NCI-H446 treated with DMSO at 0.1 percent for 48 hours (cell line): ENCODE measurements around the gene TMEM238L.

Source experiments
- DNase-seq: peaks from one replicate; lab custom pipeline; 2025; lab: John Stamatoyannopoulos, UW

The TMEM238L gene

DNA sequence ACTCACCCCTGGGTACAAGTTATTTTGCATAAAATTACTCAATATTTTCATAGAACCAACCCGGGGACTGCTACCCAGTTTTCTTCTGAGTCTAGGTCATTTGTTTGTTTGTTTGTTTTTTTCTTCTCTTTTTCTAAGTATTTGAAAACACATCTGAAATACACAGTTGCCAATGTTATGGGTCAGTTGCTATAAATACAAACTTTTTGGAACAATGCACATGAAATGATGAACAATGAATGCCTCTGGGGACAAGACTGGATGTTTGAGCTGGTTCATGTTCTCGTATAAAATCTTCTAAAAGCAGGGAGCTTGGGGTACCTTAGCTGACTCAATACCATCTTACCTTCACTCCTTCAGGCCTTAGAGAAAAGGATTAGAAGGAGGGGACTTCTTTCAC, 30.5 kb downstream of the TMEM238L start:
- DNase-seq, result no peak

GRCh38 chr17:10772425-10773380, 31.2 kb downstream of the TMEM238L start:
- no peak for DNase-seq

- DNase-seq, result no peak
These were observed 32.8 kb downstream of the TMEM238L start for GRCh38 chr17:10771148-10771547.

GRCh38 chr17:10769840-10770239, 34.1 kb downstream of the TMEM238L start:
- DNase-seq, result no peak

GRCh38 chr17:10768750-10769251, 35.1 kb downstream of the TMEM238L start:
- DNase-seq, result no peak

- DNase-seq, result no peak
These were observed 36.7 kb downstream of the TMEM238L start for GRCh38 chr17:10767232-10767631.

DNA sequence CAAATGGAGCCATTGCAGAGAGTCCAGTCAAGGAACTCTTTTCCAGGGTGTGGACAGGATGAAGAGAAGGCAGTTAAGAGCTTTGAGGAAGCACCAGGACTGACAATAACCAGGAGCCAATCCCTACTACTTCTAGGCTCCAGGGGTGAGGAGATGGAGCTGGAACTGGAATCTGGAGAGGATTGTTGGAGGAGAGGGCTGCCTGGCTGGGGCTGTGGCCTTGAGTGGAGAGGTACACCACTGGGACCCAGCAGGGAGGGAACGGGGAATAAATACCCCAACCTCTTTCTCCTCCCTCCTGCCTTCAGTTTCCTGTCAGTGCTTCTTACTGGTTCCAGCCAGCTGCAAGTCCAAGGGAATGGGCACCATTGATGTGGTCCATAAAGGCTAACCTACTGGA, 41.9 kb downstream of the TMEM238L start:
- no peak for DNase-seq

DNA sequence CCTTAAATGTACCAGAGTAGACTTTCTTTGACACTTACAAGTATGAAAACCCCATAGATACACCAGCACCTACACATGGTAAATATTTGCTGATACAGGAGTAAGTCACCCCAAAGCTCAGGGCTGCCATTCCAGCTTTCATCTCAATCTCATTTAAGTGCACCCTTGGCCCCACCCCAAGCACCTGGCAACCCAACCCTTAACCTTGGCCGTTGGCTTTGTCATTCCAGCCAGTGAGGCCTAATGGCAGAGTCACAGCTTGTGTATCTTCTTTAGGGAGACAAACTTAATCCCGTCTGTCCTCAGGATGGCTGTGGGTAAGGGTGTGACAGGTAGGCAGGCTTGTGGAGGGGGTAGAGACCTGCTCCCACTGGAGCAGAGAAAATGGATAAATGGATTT, 42.6 kb downstream of the TMEM238L start:
- DNase-seq, result no peak

GRCh38 chr17:10758062-10758461, 45.8 kb downstream of the TMEM238L start:
- DNase-seq, result no peak

GRCh38 chr17:10757647-10758046, 46.3 kb downstream of the TMEM238L start:
- no peak for DNase-seq

DNA sequence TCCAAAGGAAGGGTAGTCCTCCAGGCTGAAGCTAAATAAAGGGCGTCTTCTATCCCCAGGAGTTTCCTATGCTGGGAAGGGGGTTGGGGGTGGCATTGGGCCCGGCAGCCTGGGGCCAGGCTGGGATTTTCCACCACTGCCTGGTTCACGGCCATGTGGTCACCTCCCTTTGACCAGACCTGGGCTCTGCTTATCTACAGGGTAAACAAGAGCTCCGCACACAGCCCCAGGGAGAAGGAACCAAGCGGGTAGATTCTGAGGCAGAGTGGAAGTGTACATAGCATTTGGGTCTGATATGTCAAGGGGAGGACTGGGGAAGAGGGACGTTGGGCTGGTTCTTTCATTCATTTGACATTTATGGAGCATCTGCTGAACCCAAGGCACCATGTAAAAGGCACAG, 46.8 kb downstream of the TMEM238L start:
- no peak for DNase-seq

DNA sequence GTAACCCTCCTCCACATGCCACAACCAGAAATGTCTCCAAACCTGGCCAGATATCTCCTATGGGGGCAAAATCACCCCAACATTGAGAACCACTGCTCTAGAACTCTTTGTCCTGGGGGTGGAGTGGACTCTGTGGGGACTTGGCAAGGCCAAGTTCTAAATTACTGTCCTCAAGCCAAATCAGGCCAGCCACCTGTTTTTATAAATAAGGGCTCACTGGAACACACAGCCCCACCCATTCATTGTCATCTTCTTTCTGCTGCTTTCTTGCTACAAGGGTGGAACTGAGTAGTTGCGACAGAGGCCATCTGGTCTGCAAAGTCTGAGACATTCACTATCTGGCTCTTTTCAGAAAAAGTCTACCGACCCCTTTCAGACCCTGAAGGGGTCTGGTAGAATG, 47.3 kb downstream of the TMEM238L start:
- no peak for DNase-seq

DNA sequence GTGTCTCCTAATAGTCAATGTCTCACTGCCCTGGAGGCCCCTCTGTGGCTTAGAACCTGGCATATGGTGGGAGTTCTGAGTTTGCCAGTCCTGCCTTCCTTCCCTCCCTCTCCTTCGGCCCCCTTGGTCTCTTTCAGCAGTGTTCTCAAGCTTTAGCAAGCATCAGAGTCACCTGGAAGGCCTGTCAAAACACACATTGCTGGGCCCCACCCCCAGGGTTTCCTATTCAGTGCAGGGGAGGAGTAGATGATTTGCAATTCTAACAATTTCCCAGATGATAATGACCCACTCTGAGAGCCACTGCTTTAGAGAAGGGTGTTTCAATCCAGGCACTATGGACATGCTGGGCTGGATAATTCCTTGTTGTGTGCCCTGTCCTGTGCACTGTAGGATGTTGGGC, 47.7 kb downstream of the TMEM238L start:
- no peak for DNase-seq

DNA sequence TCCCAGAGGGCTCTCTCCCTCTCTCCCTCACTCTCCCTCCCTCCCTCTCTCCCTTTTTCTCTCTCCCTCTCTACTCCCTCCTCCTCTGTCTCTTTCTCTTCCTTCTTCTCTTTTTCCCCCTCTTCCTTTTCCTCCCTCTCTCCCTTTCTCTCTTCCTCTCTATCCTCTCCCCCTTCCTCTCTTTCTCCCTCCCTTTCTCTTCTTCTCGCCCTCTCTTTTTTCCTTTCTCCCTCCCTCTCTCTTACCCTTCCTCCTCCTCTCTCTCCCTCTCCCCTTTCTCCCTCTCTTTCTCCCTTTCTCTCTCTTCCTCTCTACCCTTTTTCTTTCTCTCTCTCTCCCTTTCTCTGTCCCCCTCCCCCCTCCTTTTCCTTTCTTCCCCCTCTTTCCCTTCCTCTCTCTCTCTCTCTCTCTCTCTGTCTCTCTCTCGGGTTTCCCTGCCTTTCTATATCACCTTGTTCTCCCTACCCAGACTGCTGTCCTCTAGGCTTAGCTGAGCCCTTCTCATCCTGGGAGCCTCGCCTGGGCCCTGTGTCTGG, 48.2 kb downstream of the TMEM238L start:
- DNase-seq, result no peak

GRCh38 chr17:10754861-10755591, 48.9 kb downstream of the TMEM238L start:
- DNase-seq, result no peak

GRCh38 chr17:10754109-10754508, 49.8 kb downstream of the TMEM238L start:
- DNase-seq, result no peak

- no peak for DNase-seq
These were observed 51.2 kb downstream of the TMEM238L start for GRCh38 chr17:10752696-10753095.

GRCh38 chr17:10751563-10751962, 52.3 kb downstream of the TMEM238L start:
- no peak for DNase-seq

DNA sequence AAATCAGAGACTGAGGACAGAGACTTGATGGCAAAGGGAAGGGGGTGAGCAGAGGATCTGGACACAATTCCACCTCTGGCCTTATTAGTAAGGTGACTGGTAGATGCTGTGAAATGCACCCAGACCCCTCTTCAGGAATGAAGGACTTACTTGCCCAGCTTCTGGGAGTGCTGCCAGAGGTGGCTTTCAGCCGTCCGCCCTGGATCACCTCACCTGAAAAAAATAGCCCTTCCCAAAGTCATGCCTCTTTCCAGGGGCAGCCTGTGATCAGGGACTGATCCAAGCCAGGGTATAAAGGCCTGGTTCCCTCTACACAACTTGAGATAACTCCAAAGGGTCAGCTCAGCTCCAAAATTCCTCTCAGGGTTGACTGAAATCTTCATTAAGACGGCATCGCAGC, 53.7 kb downstream of the TMEM238L start:
- DNase-seq, result no peak

- no peak for DNase-seq
These were observed 55.2 kb downstream of the TMEM238L start for GRCh38 chr17:10748531-10749181.

DNA sequence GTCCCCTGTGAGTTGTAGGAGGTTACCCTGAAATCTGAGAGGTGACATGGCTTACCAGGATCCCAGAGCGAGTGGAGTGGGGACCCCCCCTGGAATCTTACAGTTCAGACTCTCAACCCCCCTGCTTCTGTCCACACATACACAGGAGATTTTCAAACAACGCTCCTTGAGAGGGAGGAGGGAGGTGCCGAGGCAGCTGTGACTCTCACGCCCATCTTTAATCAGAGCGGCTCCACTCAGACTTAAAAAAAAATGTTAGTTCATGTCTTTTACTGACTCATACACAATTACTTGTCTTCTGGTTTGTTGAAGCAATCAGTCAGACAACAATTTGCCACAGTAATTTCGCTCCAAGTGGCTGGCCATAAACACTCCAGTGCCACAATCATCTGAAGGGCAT, 58.7 kb downstream of the TMEM238L start:
- DNase-seq, result no peak
